H1 (cell line): ENCODE results near the gene ITGB5. TPM values are rescaled to one million over a fixed set of nuclear protein-coding genes. Genes with fewer than 3 reads are reported as not detected.

Experiments
- CTCF ChIA-PET: fragments of 300-600 bp; sonication (Branson Sonifier 250); formaldehyde crosslinking; loops from one replicate; lab custom pipeline; 2021; ENCODE audit not compliant: partially characterized antibody; lab: Charles Lee
- POLR2A ChIA-PET: fragments of 300-600 bp; sonication (Branson Sonifier 250); formaldehyde crosslinking; loops from one replicate; lab custom pipeline; 2021; ENCODE audit warnings: inconsistent platforms; ENCODE audit not compliant: partially characterized antibody; lab: Charles Lee
- DNase-seq, 2 experiments: peaks; one replicate each; pipeline versions ENCODE4 v3.0.0 to v3.0.0-alpha.2; 2010 to 2022; ENCODE audit warnings: low spot score in 2 of 2, low read depth in 1 of 2, mixed read lengths in 1 of 2
- FAIRE-seq: peaks from 2 replicates; lab custom pipeline; 2011; peaks lifted over from hg19 to GRCh38; lab: Jason Lieb, UNC
- H2AFZ ChIP-seq: 2 replicates; pipeline ENCODE4 v1.8.1; 2012; ENCODE audit warnings: low read length, inconsistent platforms
- H2AK5ac ChIP-seq: 2 replicates; pipeline ENCODE4 v1.6.1; 2013; ENCODE audit warnings: low read depth, low read length
- H2BK120ac ChIP-seq: replicated peaks from 2 replicates; pipeline ENCODE3; 2013; ENCODE audit warnings: low read depth, low read length, inconsistent platforms
- H2BK12ac ChIP-seq: 2 replicates; pipeline ENCODE4 v1.6.1; 2013; ENCODE audit warnings: low read depth, low read length
- H2BK15ac ChIP-seq: 2 replicates; pipeline ENCODE4 v1.6.1; 2013; ENCODE audit warnings: low read length
- H2BK20ac ChIP-seq: 2 replicates; pipeline ENCODE4 v1.6.1; 2013; ENCODE audit warnings: low read length
- H2BK5ac ChIP-seq: 2 replicates; pipeline ENCODE4 v1.6.1; 2013; ENCODE audit warnings: low read depth, low read length
- H3K14ac ChIP-seq: 2 replicates; pipeline ENCODE4 v1.6.1; 2013; ENCODE audit warnings: inconsistent platforms; ENCODE audit not compliant: insufficient read length
- H3K18ac ChIP-seq: 2 replicates; pipeline ENCODE4 v1.6.1; 2013; ENCODE audit warnings: low read length; ENCODE audit errors: extremely low read depth
- H3K23ac ChIP-seq: 2 replicates; pipeline ENCODE4 v1.6.1; 2013; ENCODE audit warnings: inconsistent platforms; ENCODE audit not compliant: insufficient read length
- H3K23me2 ChIP-seq: 2 replicates; pipeline ENCODE4 v1.6.1; 2013; ENCODE audit warnings: low read depth, low read length
- H3K27ac ChIP-seq: 2 replicates; pipeline ENCODE4 v1.6.1; 2011; ENCODE audit warnings: low read depth, low read length, inconsistent platforms
- H3K27me3 ChIP-seq, 4 experiments: replicated peaks in 1 of 4; 1 replicate in 1 of 4; 2 replicates in 3 of 4; pipeline versions ENCODE4 v1.6.1 to v1.8.1; 2011 to 2013; ENCODE audit warnings: low read length in 3 of 4, mild to moderate bottlenecking in 3 of 4, inconsistent platforms in 2 of 4, mixed read lengths in 2 of 4, moderate library complexity in 1 of 4; ENCODE audit not compliant: control insufficient read depth in 3 of 4, insufficient read depth in 3 of 4; ENCODE audit errors: extremely low read depth in 1 of 4
- H3K36me3 ChIP-seq, 4 experiments: 2 replicates each; pipeline versions ENCODE4 v1.6.1 to v1.8.1; 2011 to 2013; ENCODE audit warnings: mild to moderate bottlenecking in 4 of 4, low read length in 3 of 4, moderate library complexity in 2 of 4, control low read depth in 1 of 4, inconsistent platforms in 1 of 4; ENCODE audit not compliant: insufficient read depth in 4 of 4, control insufficient read depth in 2 of 4
- H3K4ac ChIP-seq: replicated peaks from 2 replicates; pipeline ENCODE3; 2013; ENCODE audit warnings: low read length, low read depth, mixed read lengths, inconsistent platforms; ENCODE audit not compliant: insufficient read length
- H3K4me1 ChIP-seq, 4 experiments: replicated peaks in 1 of 4; 1 replicate in 1 of 4; 2 replicates in 3 of 4; pipeline versions ENCODE4 v1.6.1 to v1.8.1; 2011 to 2013; ENCODE audit warnings: low read length in 3 of 4, inconsistent platforms in 2 of 4, mixed read lengths in 1 of 4; ENCODE audit not compliant: insufficient read depth in 4 of 4, control insufficient read depth in 3 of 4
- H3K4me2 ChIP-seq, 2 experiments: 2 replicates each; pipeline versions ENCODE4 v1.6.1 to v1.8.1; 2011 to 2013; ENCODE audit warnings: low read depth in 2 of 2, low read length in 2 of 2, control low read depth in 1 of 2, inconsistent platforms in 1 of 2, mild to moderate bottlenecking in 1 of 2; ENCODE audit not compliant: insufficient read depth in 1 of 2
- H3K4me3 ChIP-seq, 4 experiments: fragments of 200-600, 300-600 bp in 1 of 4; sonication (generic), shearing (Covaris generic), sonication (Bioruptor Twin) in 1 of 4; 2 replicates each; pipeline versions ENCODE4 v1.5.1 to v1.8.1; 2011 to 2016; ENCODE audit warnings: low read length in 4 of 4, low read depth in 3 of 4, control low read depth in 2 of 4, inconsistent platforms in 2 of 4, mild to moderate bottlenecking in 2 of 4, mixed read lengths in 1 of 4, moderate library complexity in 1 of 4; ENCODE audit not compliant: insufficient read depth in 2 of 4; ENCODE audit errors: extremely low read depth in 1 of 4
- H3K56ac ChIP-seq: replicated peaks from 2 replicates; pipeline ENCODE3; 2013; ENCODE audit warnings: low read depth, mild to moderate bottlenecking, mixed read lengths, low read length, inconsistent platforms; ENCODE audit not compliant: insufficient read length
- H3K79me1 ChIP-seq: 2 replicates; pipeline ENCODE4 v1.6.1; 2013; ENCODE audit warnings: low read depth, low read length, control low read depth
- H3K79me2 ChIP-seq, 2 experiments: 2 replicates each; pipeline versions ENCODE4 v1.6.1 to v1.8.1; 2012 to 2013; ENCODE audit warnings: low read length in 2 of 2, mild to moderate bottlenecking in 2 of 2, inconsistent platforms in 1 of 2; ENCODE audit not compliant: insufficient read depth in 2 of 2, control insufficient read depth in 1 of 2
- H3K9ac ChIP-seq, 4 experiments: replicated peaks in 1 of 4; 1 replicate in 1 of 4; 2 replicates in 3 of 4; pipeline versions ENCODE4 v1.6.1 to v1.8.1; 2011 to 2013; ENCODE audit warnings: low read depth in 3 of 4, low read length in 3 of 4, control low read depth in 2 of 4, mild to moderate bottlenecking in 2 of 4, moderate library complexity in 2 of 4, inconsistent platforms in 1 of 4; ENCODE audit errors: extremely low read depth in 1 of 4
- H3K9me3 ChIP-seq, 2 experiments: 2 replicates each; pipeline versions ENCODE4 v1.6.1 to v1.8.1; 2012 to 2013; ENCODE audit warnings: mild to moderate bottlenecking in 2 of 2, moderate library complexity in 2 of 2, control low read depth in 1 of 2, inconsistent platforms in 1 of 2, low read depth in 1 of 2, low read length in 1 of 2, mixed read lengths in 1 of 2; ENCODE audit not compliant: insufficient read depth in 2 of 2
- H4K20me1 ChIP-seq, 2 experiments: replicated peaks in 1 of 2; 2 replicates each; pipeline versions ENCODE3 to v1.8.1; 2011 to 2013; ENCODE audit warnings: inconsistent platforms in 2 of 2, low read length in 2 of 2, mild to moderate bottlenecking in 1 of 2; ENCODE audit not compliant: insufficient read depth in 2 of 2, control insufficient read depth in 1 of 2
- H4K5ac ChIP-seq: 2 replicates; pipeline ENCODE4 v1.6.1; 2013; ENCODE audit warnings: low read length, low read depth, mixed read lengths, inconsistent platforms; ENCODE audit not compliant: insufficient read length
- H4K8ac ChIP-seq: 2 replicates; pipeline ENCODE4 v1.8.0; 2013; ENCODE audit warnings: mild to moderate bottlenecking, moderate library complexity, low read length, inconsistent platforms; ENCODE audit not compliant: insufficient read depth; ENCODE audit errors: extremely low read depth
- H4K91ac ChIP-seq: replicated peaks from 2 replicates; pipeline ENCODE3; 2013; ENCODE audit warnings: low read length, mixed read lengths, inconsistent platforms; ENCODE audit not compliant: insufficient read length
- SIX5 ChIP-seq: IDR thresholded peaks from 2 replicates; pipeline ENCODE4 v1.6.1; 2011; ENCODE audit warnings: mild to moderate bottlenecking, low read depth, low read length
- WGBS, 2 experiments: shearing (Covaris generic) in 1 of 2; methylation state at CpG; one replicate each; pipeline versions ENCODE4 v1.1.6 to v1.1.7; 2013 to 2015; ENCODE audit warnings: low lambda C conversion rate in 2 of 2, mixed read lengths in 2 of 2, inconsistent platforms in 1 of 2, low coverage in 1 of 2, missing lambda C conversion rate in 1 of 2; ENCODE audit not compliant: insufficient replicate concordance in 2 of 2, insufficient coverage in 1 of 2, insufficient read length in 1 of 2; ENCODE audit errors: extremely low coverage in 1 of 2, missing lambda C conversion rate in 1 of 2; 5-methylcytosine and 5-hydroxymethylcytosine counted together
- polyA plus RNA-seq, 7 experiments: library from polyadenylated mRNA; depleted of rRNA in 3 of 7; stranded (reverse) in 5 of 7; unstranded in 2 of 7; fragments of >200 nt in 5 of 7; fragments of 200-250 nt in 2 of 7; gene quantifications; 1 replicate in 5 of 7; 2 replicates in 1 of 7; 4 replicates in 1 of 7; pipeline versions ENCODE4 v1.2.1 to v1.2.3, GENCODE V29; 2011 to 2013; ENCODE audit warnings: missing spikeins in 2 of 7, mixed read lengths in 2 of 7
- total RNA-seq: library from RNA; stranded (reverse); fragmentation: NEBNext Ultra II Directional; extraction: Animal tissue kit (Norgen Biotek cat#: 25700); gene quantifications from 2 replicates; pipeline ENCODE4 v1.2.1, GENCODE V29; 2021

Gene ITGB5
- total and polyA plus RNA-seq, 2 of the 8 experiments (the other 6 are each of a cell fraction or from before 2014, with no cell fraction given) = 101 to 268 TPM

GRCh38 chr3:124843506-124844177, 43.5 kb downstream of the ITGB5 start:
- Histone ChIP-seq H3K36me3 (peaks cover 2 to 33% (median 9%) of the 10 kb centered on the region in 4 experiments), H3K14ac (no peak overlapping the region), H2AFZ (no peak overlapping the region), H3K79me2 (no peaks in the 10 kb centered on the region), H3K9me3 (no peaks in the 10 kb centered on the region), H4K5ac (no peak overlapping the region), H4K8ac (no peak overlapping the region), H2BK12ac (no peak overlapping the region), H2BK15ac (no peak overlapping the region), H3K4me1 (no peaks in the 10 kb centered on the region; a peak in 1 of 7 replicates), H4K20me1 (no peaks in the 10 kb centered on the region), H2BK120ac (no peak overlapping the region), H3K4me2 (no peak overlapping the region), H2BK5ac (no peak overlapping the region), H2BK20ac (no peak overlapping the region), H3K4me3 (no peak overlapping the region), H3K27ac (no peak overlapping the region), H3K18ac (no peak overlapping the region), H4K91ac (no peak overlapping the region), H3K23me2 (no peaks in the 10 kb centered on the region), H3K27me3 (no peaks in the 10 kb centered on the region; a peak in 1 of 7 replicates), H2AK5ac (no peak overlapping the region), H3K79me1 (no peaks in the 10 kb centered on the region; the same call in 1 of the 2 replicates), H3K23ac (no peak overlapping the region), H3K4ac (no peak overlapping the region), H3K56ac (no peak overlapping the region), H3K9ac (no peak overlapping the region)
- WGBS, 2 experiments = 92% methylated on average over 5 of the region's 5 CpGs; no CpG with 5 or more reads in 1 of the 2 experiments
- no peak for DNase-seq
- FAIRE-seq = no peak
- POLR2A ChIA-PET = interaction anchor here (1.1 kb wide), 1 partner anchor 45 kb away, joined by 3 read pairs; no protein-coding TSS in a partner anchor
- CTCF ChIA-PET = interaction anchor here (0.6 to 1.2 kb wide), 3 partner anchors 10 to 1387 kb away, joined by 3 read pairs; no protein-coding TSS in a partner anchor
- no peak for TF ChIP-seq SIX5
